ENCODE results near the gene CCDC137. TPM values are rescaled to one million over a fixed set of nuclear protein-coding genes. Genes with fewer than 3 reads are reported as not detected.
A peak's percentile ranks its signal among the peaks of the same experiment; 100 is the strongest.

The CCDC137 gene
- total RNA-seq, 4 donors from 2014 or later = 10.9 to 35.7 (median 14.4) TPM

DNA sequence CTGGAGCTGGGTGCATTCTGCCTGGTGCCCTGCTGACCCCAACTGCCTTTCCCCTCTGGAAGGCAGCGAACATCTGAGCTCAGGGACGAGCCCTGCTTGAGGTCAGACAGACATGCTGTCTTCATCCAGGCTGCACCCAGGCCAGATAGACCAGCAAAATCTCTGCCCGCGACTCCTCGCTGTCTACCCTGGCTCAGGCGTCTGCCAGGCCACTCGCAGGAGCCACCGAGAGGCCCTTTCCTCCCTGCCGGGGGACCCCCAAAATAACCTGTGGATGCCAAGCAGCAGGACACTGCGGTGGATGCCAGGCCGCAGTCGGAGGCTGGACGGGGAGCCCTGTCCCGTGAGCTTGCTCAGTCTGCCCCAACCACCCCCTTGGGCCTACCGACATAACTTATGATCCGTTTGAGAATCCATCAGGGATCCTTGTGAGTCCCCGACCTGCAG is 42.2 kb downstream of the CCDC137 start:
- Histone ChIP-seq H3K27me3 (no peaks in the 10 kb centered on the region), H3K4me1 (peaks cover 0 to 44% (median 36%) of the 10 kb centered on the region in 4 donors), H3K9me3 (no peaks in the 10 kb centered on the region), H3K4me3 (no peak overlapping the region), H3K27ac (no peak overlapping the region), H3K36me3 (peaks cover 0 to 37% (median 4%) of the 10 kb centered on the region in 3 donors)
- no peak for DNase-seq (ENCODE audit: low spot score in 2 of 2)
- no peak for TF ChIP-seq EP300 (IDR thresholded peaks at IDR 0.05)
- no peak for TF ChIP-seq POLR2A (IDR thresholded peaks at IDR 0.05)
- TF ChIP-seq, protein P1, sequence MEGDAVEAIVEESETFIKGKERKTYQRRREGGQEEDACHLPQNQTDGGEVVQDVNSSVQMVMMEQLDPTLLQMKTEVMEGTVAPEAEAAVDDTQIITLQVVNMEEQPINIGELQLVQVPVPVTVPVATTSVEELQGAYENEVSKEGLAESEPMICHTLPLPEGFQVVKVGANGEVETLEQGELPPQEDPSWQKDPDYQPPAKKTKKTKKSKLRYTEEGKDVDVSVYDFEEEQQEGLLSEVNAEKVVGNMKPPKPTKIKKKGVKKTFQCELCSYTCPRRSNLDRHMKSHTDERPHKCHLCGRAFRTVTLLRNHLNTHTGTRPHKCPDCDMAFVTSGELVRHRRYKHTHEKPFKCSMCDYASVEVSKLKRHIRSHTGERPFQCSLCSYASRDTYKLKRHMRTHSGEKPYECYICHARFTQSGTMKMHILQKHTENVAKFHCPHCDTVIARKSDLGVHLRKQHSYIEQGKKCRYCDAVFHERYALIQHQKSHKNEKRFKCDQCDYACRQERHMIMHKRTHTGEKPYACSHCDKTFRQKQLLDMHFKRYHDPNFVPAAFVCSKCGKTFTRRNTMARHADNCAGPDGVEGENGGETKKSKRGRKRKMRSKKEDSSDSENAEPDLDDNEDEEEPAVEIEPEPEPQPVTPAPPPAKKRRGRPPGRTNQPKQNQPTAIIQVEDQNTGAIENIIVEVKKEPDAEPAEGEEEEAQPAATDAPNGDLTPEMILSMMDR (IDR thresholded peaks at IDR 0.05) = no peak
- 74 to 83% methylated on average over 16 to 17 of the region's 17 CpGs for WGBS, 2 donors

DNA sequence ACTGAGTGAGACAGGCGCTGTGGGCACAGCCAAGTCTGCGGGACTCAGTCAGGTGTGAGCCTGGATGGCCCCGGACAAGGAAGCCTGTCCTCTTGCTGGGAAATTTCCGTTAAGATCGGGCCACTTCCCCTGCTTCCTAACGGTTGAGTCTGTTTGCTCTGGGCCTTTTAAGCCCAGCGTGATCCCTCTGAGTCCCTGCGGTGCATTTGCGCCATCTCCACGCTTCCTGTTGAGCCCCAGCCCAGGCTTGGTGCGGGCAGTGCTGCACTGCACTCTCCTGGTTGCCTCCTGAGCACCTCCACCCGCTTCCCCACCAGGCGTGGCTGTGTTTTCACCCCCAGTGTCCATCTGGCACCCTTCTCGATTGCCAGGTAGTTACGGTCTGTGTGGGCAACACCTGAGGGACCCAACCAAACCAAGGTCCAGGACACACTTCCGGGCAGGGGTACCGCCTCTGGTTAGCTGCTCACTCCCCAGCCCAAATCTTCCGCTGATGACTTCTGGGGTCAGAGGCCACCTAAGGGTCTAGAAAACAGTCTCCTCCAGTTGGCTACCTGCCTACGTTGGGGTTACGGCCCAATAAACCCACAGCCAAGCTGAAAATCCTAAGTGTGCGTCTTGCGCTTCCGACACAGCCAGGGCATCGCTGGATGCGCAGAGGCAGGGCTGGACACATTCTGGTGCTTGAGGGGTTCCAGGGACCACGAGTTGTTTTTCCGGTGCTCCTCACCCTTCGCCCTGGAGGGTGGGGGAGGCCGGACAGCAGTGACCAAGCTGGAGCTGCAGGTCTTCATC is 44.2 kb downstream of the CCDC137 start:
- no peak for TF ChIP-seq EP300 (IDR thresholded peaks at IDR 0.05)
- H3K27me3 ChIP-seq = no peaks in the 10 kb centered on the region
- peak overlapping the region in 2 of 4 donors; percentile 81 to 90 for H3K4me3 ChIP-seq
- DNase-seq (ENCODE audit: low spot score in 2 of 2) = no peak
- peaks cover 0 to 42% (median 4%) of the 10 kb centered on the region in 3 donors for H3K36me3 ChIP-seq
- H3K27ac ChIP-seq = peak overlapping the region in 1 of 4 donors; percentile 3
- no peaks in the 10 kb centered on the region for H3K9me3 ChIP-seq
- 10 to 15% methylated on average over 23 to 28 of the region's 29 CpGs for WGBS, 2 donors
- peaks cover 0 to 51% (median 36%) of the 10 kb centered on the region in 4 donors for H3K4me1 ChIP-seq

DNA sequence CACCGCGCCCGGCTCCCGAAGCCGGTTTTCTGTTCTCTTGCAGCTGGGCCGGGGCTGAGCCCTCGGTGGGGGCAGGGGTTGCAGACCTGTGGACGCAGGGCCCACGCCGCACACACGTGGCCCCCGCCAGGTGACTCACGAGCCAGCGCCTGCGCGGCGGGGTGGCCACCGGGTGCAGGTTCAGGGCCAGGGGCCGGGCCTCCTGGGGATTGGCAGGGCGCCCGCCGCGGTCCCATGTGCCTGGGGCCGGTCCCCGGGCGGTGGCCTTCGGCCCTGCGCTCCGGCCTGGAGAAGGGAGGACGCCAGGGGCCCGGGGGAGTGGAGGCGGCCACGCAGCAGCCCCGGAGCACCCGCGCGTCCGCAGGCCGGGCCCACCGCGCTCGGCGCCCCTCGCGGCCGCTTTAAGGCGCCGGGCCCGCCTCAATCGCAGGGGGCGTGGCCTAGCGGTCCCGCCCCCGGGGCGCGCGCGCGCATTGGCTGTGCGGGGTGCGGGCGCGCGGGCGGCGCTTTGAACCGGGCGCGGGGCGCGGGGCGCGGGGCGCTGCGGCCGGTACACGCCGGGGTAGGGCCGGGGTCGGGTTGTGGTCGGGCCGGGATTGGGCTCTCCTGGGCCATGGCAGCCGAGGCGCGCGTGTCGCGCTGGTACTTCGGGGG is 45.4 kb downstream of the CCDC137 start, which contains the start of gene SLC25A10:
Gene SLC25A10, plus strand, starts transcription at position 471 of the 654 bp plus-strand sequence. Its CDS starts 143 bp downstream, at position 614.
- Histone ChIP-seq H3K27ac (peak within 1 kb of the TSS; percentile 49 to 88 (median 82)), H3K4me3 (peak within 1 kb of the TSS; percentile 63 to 90 (median 84))

DNA sequence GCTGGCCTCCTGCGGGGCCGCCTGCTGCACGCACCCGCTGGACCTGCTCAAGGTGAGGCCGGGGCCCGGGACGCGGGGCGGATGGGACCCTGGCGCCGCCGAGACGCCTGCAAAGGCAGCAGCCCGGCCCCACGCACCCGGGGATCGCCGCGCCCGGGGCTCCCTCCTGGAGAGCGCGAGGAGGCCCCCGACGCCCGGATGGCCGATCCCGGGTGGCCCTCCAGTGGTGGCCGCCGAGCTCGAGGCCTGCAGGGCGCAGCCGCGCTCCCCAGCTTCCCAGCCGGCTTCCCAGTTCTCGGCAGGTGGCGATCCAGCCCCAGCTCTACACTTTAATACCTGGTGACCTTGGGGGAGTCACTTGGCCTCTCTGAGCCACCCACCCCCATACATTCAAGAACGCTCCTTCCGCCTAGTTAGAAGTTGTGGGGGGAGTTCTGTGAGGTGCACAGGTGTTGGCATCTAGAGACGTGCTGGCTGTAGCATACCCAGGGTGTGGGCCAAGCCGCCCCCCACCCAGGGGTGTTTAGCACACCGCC is 46.0 kb downstream of the CCDC137 start:
- Histone ChIP-seq H3K4me1 (peaks cover 0 to 51% (median 36%) of the 10 kb centered on the region in 4 donors), H3K36me3 (peaks cover 0 to 42% (median 0%) of the 10 kb centered on the region in 3 donors), H3K27me3 (no peaks in the 10 kb centered on the region), H3K27ac (peak overlapping the region; percentile 10 to 88 (median 82)), H3K9me3 (no peaks in the 10 kb centered on the region), H3K4me3 (peak overlapping the region; percentile 63 to 90 (median 84))
- TF ChIP-seq, protein P1 (IDR thresholded peaks at IDR 0.05) = peak in 1 of 5 experiments; percentile 1
- TF ChIP-seq EP300 (IDR thresholded peaks at IDR 0.05) (no peak), POLR2A (IDR thresholded peaks at IDR 0.05) (no peak)
- no peak for DNase-seq (ENCODE audit: low spot score in 2 of 2)
- WGBS, 2 donors = 0 to 13% methylated on average over 6 to 13 of the region's 41 CpGs

More for the DNA sequence above, 45.4 kb downstream of the CCDC137 start, which contains the start of gene SLC25A10:
- TF ChIP-seq EP300 (IDR thresholded peaks at IDR 0.05) (no peak), POLR2A (IDR thresholded peaks at IDR 0.05) (peak in 1 of 2 donors; percentile 38)
- TF ChIP-seq, protein P1 (IDR thresholded peaks at IDR 0.05) = peak in 4 of 5 experiments; percentile 14 to 75 (median 55)
- DNase-seq (ENCODE audit: low spot score in 2 of 2) = peak; percentile 44 to 60
- Histone ChIP-seq H3K9me3 (no peaks in the 10 kb centered on the region), H3K27me3 (no peaks in the 10 kb centered on the region), H3K36me3 (peaks cover 0 to 42% (median 0%) of the 10 kb centered on the region in 3 donors), H3K4me1 (peaks cover 0 to 51% (median 36%) of the 10 kb centered on the region in 4 donors)
- 0% methylated on average over 24 to 32 of the region's 89 CpGs for WGBS, 2 donors

DNA sequence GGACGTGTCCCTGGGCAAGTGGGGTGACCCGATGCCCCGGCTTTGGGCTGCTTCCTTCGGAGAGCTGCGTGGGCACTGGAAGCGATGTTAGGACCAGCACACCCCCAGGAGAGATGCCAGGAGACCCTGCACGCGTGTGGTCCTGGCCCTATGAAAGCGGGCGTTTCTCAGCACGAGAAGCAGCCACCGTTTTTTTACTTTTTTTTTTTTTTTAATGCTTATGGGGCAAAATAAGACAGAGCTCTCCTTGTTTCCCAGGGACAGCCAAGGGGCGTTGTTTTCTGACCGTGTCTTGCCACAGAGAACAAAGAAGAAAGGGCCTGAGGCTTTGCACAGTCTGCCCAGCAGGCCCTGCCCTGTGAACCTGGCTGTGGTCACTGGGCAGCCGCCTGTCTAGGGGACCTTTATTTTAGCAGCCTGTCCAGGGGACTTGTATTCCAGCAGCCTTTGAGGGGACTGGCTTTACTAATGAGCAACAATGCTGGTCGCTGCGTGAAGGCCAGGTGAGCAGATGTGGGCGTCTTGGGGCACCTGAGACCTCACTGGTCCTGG is 46.5 kb downstream of the CCDC137 start:
- Histone ChIP-seq H3K4me3 (peak overlapping the region; percentile 63 to 90 (median 84)), H3K27ac (peak overlapping the region; percentile 10 to 88 (median 82)), H3K9me3 (no peaks in the 10 kb centered on the region), H3K4me1 (peaks cover 0 to 51% (median 36%) of the 10 kb centered on the region in 4 donors), H3K36me3 (peaks cover 0 to 42% (median 0%) of the 10 kb centered on the region in 3 donors), H3K27me3 (no peaks in the 10 kb centered on the region)
- 16 to 19% methylated on average over 15 to 16 of the region's 18 CpGs for WGBS, 2 donors
- peak; percentile 18 to 26 for TF ChIP-seq EP300 (IDR thresholded peaks at IDR 0.05)
- TF ChIP-seq, protein P1 (IDR thresholded peaks at IDR 0.05) = no peak
- DNase-seq (ENCODE audit: low spot score in 2 of 2) = no peak
